ENCODE data around the gene SP2.

SP2 gene

GRCh38 chr17:47871048-47871447 is 25.0 kb upstream of the SP2 start:
- no peak for DNase-seq

GRCh38 chr17:47872019-47872650 is 23.9 kb upstream of the SP2 start:
- no peak for DNase-seq

- no peak for DNase-seq
These were observed 23.3 kb upstream of the SP2 start for GRCh38 chr17:47872651-47873161.

- DNase-seq = no peak
These were observed 22.6 kb upstream of the SP2 start for GRCh38 chr17:47873200-47874090.

DNA sequence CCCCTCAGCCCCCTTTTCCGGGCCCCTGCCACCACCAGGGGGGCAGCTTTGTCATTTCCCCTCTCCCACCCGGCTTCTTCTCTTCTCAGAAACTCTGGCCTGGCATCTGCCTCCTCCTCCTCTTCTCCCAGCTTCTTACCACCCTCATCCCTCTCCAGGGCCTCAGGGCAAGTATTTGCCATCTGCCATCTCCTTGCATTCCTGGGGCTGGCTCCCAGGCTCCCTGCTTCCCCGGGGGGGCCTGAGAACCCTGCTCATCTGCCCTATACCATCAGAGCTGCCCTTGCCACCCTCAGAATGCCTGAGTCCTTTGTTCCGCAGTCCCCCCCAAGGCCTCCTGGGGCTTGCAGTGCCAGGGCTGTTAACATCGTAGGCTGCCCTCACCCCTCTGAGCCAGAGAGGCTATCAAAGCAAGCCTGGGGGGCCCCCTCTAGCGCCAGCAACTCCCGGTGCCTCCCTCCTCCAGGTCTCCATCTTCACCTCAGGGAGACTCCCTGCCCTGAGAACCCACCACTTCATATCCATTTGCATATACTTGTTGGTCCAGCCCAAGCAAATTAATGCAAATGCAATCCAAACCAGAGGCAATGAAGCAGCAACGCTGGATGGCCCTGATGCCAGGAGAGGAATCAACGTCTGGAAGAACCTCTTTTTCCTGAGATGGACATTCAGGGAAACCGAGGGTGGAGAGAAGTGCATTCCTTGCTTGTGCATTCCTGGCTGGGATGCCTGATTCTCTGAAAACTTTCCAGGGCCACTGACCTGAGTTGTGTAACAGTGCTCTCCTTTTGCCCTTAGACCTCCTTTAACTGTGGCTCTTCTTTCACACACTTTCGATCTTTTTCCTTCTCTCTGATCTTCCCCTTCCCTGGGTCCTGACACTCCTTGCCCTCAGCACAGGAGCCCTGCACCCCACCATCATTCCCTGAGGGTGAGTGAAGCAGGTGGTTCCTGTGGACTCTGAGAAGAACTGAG is 20.7 kb upstream of the SP2 start:
- peak; percentile 90 for DNase-seq

DNA sequence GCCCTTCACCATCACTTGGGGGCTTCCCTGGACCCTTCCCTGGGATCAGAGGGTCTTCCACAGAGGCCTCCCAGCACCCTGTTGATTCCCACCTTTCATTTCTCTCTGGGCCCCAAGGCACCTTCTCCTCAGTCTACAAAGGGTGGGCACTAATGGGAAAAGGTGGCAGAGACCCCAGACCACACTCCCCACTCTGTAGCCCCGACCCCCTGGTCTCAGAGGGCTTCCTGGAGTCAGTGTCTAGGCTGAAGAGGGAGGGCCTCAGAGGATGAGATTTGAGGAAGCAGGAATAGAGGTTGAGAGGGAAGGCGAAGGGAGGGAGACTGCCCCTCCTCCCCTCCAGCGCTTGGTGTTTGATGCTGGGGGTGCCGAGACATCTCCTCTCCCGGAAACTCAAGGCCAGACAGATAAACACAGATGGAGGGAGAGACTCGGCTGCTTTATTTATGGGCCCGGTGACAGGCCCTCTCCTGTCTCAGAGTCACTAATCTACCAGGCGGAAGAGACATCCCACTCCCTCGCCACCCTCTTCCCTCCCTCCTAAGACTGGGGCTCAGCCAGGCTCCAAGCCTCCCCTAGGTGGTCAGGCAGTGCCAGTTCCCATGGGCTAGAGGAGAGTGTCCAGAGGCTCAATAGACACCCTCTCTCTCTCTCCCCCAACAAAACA is 18.5 kb upstream of the SP2 start:
- no peak for DNase-seq

GRCh38 chr17:47878203-47879027 is 17.6 kb upstream of the SP2 start:
- no peak for DNase-seq

- DNase-seq = no peak
These were observed 16.9 kb upstream of the SP2 start for GRCh38 chr17:47879028-47879585.

- DNase-seq = no peak
These were observed 16.1 kb upstream of the SP2 start for GRCh38 chr17:47879776-47880454.

DNA sequence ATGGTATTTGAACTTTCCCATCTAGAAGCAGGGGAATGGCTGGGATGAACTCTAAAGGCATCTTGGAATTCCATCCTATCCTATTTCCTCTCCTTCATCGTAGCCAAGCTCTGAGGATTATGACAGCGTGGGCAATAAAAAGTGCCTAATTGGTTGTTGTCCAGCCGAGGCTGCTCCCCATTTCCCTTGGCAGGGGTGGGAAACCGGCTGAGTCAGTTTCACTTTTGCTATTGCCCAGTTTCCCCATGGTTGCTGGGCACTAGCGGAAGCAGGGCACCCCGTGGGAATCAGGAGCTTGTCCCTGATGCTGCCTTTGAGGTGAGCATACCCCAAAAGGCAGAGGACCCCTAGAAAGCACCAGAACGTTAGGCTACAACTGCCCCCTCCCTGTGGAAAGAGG is 13.8 kb upstream of the SP2 start:
- DNase-seq = no peak

DNA sequence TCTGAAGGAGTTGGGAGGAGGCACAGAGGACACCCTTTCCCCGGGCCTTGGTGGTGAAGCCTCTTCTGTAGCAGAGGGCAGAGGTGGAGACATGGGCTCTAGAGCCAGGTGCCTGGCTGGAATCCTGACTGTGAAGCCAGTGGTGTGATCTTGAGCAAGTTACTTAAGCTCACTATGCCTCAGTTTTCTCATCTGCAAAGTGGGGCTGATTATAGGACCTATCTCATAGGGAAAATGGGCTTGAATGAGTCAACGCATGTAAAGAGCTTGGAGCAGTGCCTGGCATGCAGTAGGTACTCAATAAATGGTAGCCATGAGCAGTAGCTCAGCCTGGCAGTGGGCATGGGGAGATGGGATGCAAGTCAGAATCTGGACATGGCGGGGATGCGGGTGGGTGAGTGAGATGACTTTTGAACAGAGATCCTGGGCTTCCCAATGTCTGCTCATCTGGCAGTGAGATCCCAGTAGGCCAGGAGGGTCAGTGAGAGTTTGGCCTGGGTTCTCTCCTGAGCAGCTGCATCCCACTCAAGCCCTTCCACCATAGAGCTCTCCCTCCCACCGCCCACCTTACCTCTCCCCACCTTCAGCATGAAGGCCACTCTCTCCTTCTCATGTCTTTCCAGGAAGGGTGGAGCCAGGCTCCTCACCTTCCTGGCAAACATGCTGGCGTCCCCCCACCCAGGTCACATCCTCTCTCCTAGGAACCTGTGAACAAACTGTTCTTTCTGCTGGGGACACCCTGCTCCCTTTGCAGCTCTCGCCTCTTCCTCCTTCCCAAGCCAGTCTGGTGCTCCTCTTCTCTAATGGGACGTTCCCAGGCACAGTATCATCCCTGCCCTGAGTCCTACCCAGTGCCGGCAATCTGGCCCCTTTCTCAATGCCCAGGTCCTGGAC is 13.1 kb upstream of the SP2 start:
- DNase-seq = no peak

GRCh38 chr17:47883589-47884426 is 12.2 kb upstream of the SP2 start:
- no peak for DNase-seq

- DNase-seq = no peak
These were observed 11.7 kb upstream of the SP2 start for GRCh38 chr17:47884427-47884740.

- no peak for DNase-seq
These were observed 10.9 kb upstream of the SP2 start for GRCh38 chr17:47884905-47885730.

GRCh38 chr17:47888293-47888692 is 7.7 kb upstream of the SP2 start:
- no peak for DNase-seq

DNA sequence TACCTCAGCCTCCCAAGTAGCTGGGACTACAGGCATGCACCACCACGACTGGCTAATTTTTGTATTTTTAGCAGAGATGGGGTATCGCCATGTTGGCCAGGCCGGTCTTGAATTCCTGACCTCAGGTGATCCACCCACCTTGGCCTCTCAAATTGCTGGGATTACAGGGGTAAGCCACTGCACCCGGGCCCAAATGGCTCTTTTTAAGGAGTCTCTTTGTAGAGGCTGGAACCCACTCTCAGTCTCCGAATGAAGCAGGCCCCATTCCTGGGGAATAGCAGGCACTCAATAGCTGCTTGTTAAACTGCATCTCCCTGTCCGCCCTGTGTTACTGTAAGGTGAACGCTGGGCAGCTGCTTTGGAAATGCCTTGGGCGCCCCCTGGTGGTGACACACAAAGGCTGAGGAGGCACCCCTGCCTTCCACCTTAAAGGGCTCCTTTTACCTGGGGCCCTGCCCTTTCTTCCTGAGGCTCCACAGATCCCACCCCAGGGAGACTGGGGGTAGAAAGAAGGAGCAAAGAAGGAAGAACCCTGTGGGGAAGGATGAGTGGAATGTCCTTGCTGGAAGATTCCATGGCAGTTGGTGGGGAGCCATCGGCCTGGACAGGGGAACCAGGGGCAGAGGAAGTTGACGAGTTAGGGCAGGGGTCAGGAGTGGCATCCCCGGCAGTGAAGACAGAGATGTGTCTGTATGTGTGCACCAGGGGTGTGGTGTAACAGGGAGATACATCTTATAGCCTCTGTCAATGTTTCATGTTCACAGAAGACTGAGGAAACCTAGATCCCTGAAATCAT is 6.1 kb upstream of the SP2 start:
- DNase-seq = no peak

GRCh38 chr17:47891545-47892088 is 4.4 kb upstream of the SP2 start:
- no peak for DNase-seq
